ENCODE data around the gene MDGA2. TPM values are rescaled to one million over a fixed set of nuclear protein-coding genes. Genes with fewer than 3 reads are reported as not detected.

MDGA2 gene
- total RNA-seq, 2 donors from 2014 or later = 0.82 to 8.8 TPM

DNA sequence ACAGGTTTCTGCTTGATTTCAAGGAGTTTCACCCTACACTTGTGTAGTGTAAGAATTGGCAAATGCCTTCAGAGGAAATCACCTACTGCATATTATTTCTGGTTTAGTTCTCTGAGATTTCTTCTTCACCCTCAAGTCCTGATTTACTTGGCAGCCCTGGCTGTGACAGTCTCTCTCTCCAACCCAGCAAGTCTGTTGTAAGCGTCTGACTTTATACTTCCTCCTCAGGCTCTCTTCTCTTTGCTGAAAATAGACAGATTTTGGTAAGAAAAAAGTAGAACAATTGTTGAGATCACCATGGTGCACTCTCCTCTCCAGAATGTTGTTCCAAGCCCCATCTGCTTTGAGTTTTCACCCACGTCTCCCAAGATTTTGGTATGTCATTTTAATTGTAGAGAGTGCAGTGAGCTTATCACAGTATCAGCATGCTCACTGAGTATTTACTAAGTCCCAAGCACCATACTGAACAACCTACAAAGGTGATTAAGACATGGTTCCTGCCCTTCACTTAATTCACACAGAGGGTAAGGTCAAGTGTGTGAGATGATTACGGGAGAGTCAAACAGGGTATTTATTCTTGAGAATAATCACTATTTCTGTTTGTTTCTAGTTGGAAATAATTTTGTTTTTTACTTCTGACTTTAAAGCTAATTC is 148.7 kb downstream of the MDGA2 start:
- no peak overlapping the region for H3K27ac ChIP-seq (ENCODE audit: low read depth, low read length)
- no peaks in the 10 kb centered on the region for H3K27me3 ChIP-seq (ENCODE audit: control insufficient read depth, insufficient read depth, low read length, poor library complexity, severe bottlenecking)
- H3K36me3 Mint-ChIP-seq (ENCODE audit: low read depth) = no peaks in the 10 kb centered on the region
- WGBS, 2 experiments (ENCODE audit: insufficient coverage in 1 of 2, insufficient read length in 1 of 2) = 92% methylated on average over 1 of the region's 3 CpGs; no CpG with 5 or more reads in 1 of the 2 experiments
- TF ChIP-seq, protein P1, sequence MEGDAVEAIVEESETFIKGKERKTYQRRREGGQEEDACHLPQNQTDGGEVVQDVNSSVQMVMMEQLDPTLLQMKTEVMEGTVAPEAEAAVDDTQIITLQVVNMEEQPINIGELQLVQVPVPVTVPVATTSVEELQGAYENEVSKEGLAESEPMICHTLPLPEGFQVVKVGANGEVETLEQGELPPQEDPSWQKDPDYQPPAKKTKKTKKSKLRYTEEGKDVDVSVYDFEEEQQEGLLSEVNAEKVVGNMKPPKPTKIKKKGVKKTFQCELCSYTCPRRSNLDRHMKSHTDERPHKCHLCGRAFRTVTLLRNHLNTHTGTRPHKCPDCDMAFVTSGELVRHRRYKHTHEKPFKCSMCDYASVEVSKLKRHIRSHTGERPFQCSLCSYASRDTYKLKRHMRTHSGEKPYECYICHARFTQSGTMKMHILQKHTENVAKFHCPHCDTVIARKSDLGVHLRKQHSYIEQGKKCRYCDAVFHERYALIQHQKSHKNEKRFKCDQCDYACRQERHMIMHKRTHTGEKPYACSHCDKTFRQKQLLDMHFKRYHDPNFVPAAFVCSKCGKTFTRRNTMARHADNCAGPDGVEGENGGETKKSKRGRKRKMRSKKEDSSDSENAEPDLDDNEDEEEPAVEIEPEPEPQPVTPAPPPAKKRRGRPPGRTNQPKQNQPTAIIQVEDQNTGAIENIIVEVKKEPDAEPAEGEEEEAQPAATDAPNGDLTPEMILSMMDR (conservative IDR thresholded peaks at IDR 0.05) = no peak
- H3K36me3 ChIP-seq (ENCODE audit: control insufficient read depth, insufficient read depth, low read length) = no peaks in the 10 kb centered on the region
- no peak overlapping the region for H3K9ac ChIP-seq (ENCODE audit: extremely low read depth, low read length, poor library complexity, severe bottlenecking)
- H3K27ac Mint-ChIP-seq = no peak overlapping the region
- no peaks in the 10 kb centered on the region for H3K4me1 Mint-ChIP-seq
- no peak for DNase-seq
- H3K4me3 Mint-ChIP-seq = no peak overlapping the region
- no peaks in the 10 kb centered on the region for H3K27me3 Mint-ChIP-seq (ENCODE audit: insufficient read depth)
- H3K9me3 Mint-ChIP-seq = peaks cover 25% of the 10 kb centered on the region
- peaks cover 15% of the 10 kb centered on the region for H3K9me3 ChIP-seq (ENCODE audit: control insufficient read depth, low read length)
- no peaks in the 10 kb centered on the region for H3K4me1 ChIP-seq (ENCODE audit: control insufficient read depth, insufficient read depth, low read length)
- H3K4me3 ChIP-seq (ENCODE audit: low read length) = no peak overlapping the region

DNA sequence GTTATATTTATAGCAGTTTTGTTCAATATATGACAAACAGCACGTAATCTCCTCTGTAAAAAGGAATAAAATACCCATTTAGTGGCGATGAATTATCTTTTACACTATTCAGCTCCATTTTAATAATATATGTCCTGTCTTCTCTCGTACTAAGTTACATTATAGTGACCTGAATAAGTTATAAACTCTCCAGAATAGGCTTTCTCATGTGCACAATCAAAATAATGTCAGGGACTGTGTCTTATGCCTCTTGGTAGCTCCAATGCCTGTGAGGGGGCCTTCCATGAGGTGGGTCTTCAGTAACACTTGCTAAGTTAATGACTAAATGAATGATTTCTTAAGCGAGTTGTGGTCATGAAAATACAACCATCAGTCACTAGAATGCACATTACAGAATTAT is 150.9 kb downstream of the MDGA2 start:
- Mint-ChIP-seq H3K27ac (no peak overlapping the region), H3K36me3 (ENCODE audit: low read depth) (no peaks in the 10 kb centered on the region)
- H3K36me3 ChIP-seq (ENCODE audit: control insufficient read depth, insufficient read depth, low read length) = no peaks in the 10 kb centered on the region

DNA sequence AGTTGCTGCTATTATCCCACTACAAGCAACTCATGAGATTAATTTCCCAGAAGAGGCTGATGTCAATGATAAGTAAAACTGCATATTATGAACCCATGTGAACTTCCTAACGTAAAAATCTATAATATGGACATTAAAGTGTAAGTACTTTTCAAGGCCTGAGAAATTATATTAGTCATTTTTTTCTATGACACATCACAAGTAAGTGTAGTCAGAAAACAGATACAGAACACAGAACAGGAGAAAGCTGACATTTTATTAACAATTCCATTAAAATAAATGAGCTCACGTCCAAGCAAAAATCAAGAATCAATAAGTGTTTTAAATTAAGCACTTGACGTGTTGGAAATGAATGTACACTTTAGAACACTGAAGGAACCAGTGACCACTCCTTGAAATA is 155.0 kb downstream of the MDGA2 start:
- Mint-ChIP-seq H3K36me3 (ENCODE audit: low read depth) (no peaks in the 10 kb centered on the region), H3K27ac (no peak overlapping the region), H3K27me3 (ENCODE audit: insufficient read depth) (no peaks in the 10 kb centered on the region), H3K4me1 (no peaks in the 10 kb centered on the region), H3K9me3 (no peaks in the 10 kb centered on the region), H3K4me3 (no peak overlapping the region)
- H3K27ac ChIP-seq (ENCODE audit: low read depth, low read length) = no peak overlapping the region
- H3K4me1 ChIP-seq (ENCODE audit: control insufficient read depth, insufficient read depth, low read length) = no peaks in the 10 kb centered on the region
- H3K36me3 ChIP-seq (ENCODE audit: control insufficient read depth, insufficient read depth, low read length) = no peaks in the 10 kb centered on the region
- WGBS, 2 experiments (ENCODE audit: insufficient coverage in 1 of 2, insufficient read length in 1 of 2) = 93 to 100% methylated on average over 3 of the region's 3 CpGs
- no peaks in the 10 kb centered on the region for H3K27me3 ChIP-seq (ENCODE audit: control insufficient read depth, insufficient read depth, low read length, poor library complexity, severe bottlenecking)
- no peak for DNase-seq
- H3K4me3 ChIP-seq (ENCODE audit: low read length) = no peak overlapping the region
- TF ChIP-seq, protein P1 (conservative IDR thresholded peaks at IDR 0.05) = no peak
- H3K9me3 ChIP-seq (ENCODE audit: control insufficient read depth, low read length) = no peaks in the 10 kb centered on the region
- no peak overlapping the region for H3K9ac ChIP-seq (ENCODE audit: extremely low read depth, low read length, poor library complexity, severe bottlenecking)

More for the DNA sequence above, 150.9 kb downstream of the MDGA2 start:
- Histone ChIP-seq H3K9me3 (ENCODE audit: control insufficient read depth, low read length) (peaks cover 5% of the 10 kb centered on the region), H3K4me1 (ENCODE audit: control insufficient read depth, insufficient read depth, low read length) (no peaks in the 10 kb centered on the region), H3K27me3 (ENCODE audit: control insufficient read depth, insufficient read depth, low read length, poor library complexity, severe bottlenecking) (no peaks in the 10 kb centered on the region), H3K9ac (ENCODE audit: extremely low read depth, low read length, poor library complexity, severe bottlenecking) (no peak overlapping the region), H3K4me3 (ENCODE audit: low read length) (no peak overlapping the region), H3K27ac (ENCODE audit: low read depth, low read length) (no peak overlapping the region)
- TF ChIP-seq, protein P1 (conservative IDR thresholded peaks at IDR 0.05) = no peak
- 88 to 100% methylated on average over 1 to 4 of the region's 4 CpGs for WGBS, 2 experiments (ENCODE audit: insufficient coverage in 1 of 2, insufficient read length in 1 of 2)
- peaks cover 8% of the 10 kb centered on the region for H3K9me3 Mint-ChIP-seq
- H3K4me1 Mint-ChIP-seq = no peaks in the 10 kb centered on the region
- H3K27me3 Mint-ChIP-seq (ENCODE audit: insufficient read depth) = no peaks in the 10 kb centered on the region
- H3K4me3 Mint-ChIP-seq = no peak overlapping the region
- DNase-seq = no peak
